ENCODE results near the gene ZNF408. TPM values are rescaled to one million over a fixed set of nuclear protein-coding genes. Genes with fewer than 3 reads are reported as not detected.

Gene ZNF408
- total and polyA plus RNA-seq, 2 donors (not counting 3 experiments of a cell fraction or from before 2014, with no cell fraction given): 7.8 to 10.9 TPM

GRCh38 chr11:46701078-46701654 lies 335 bp downstream of the ZNF408 start:
- H3K27ac ChIP-seq (ENCODE audit: insufficient read depth, low read depth, low read length): peak overlapping the region; percentile 89
- no peak for TF ChIP-seq CTCF (IDR thresholded peaks at IDR 0.05; ENCODE audit: extremely low read depth in 1 of 2, insufficient read depth in 1 of 2, low read depth in 1 of 2, low read length in 2 of 2)
- no peak for TF ChIP-seq JUN (IDR thresholded peaks at IDR 0.05; ENCODE audit: borderline replicate concordance, insufficient read depth, insufficient read length, low read depth)
- TF ChIP-seq POLR2AphosphoS5 (IDR thresholded peaks at IDR 0.05; ENCODE audit: insufficient read depth, low read depth, low read length): no peak
- no peak for TF ChIP-seq EZH2 (IDR thresholded peaks at IDR 0.05; ENCODE audit: borderline replicate concordance, low read depth, low read length, severe bottlenecking)
- TF ChIP-seq MYC (IDR thresholded peaks at IDR 0.05; ENCODE audit: low read depth, low read length): no peak
- TF ChIP-seq FOS (IDR thresholded peaks at IDR 0.05; ENCODE audit: borderline replicate concordance, insufficient read depth, low read length): no peak
- TF ChIP-seq, protein P1, sequence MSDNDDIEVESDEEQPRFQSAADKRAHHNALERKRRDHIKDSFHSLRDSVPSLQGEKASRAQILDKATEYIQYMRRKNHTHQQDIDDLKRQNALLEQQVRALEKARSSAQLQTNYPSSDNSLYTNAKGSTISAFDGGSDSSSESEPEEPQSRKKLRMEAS (IDR thresholded peaks at IDR 0.05; ENCODE audit: insufficient read depth, insufficient read length): no peak
- no peak for TF ChIP-seq GATA2 (IDR thresholded peaks at IDR 0.05; ENCODE audit: insufficient read depth, insufficient read length, low read depth, low read length)
- TF ChIP-seq POLR2A (IDR thresholded peaks at IDR 0.05; ENCODE audit: low read depth, low read length): no peak

More at GRCh38 chr11:46701078-46701654, 335 bp downstream of the ZNF408 start:
- dilution Hi-C loops (cut with MboI; ENCODE audit: extremely low pct_ligation_motif_present, low sequenced_read_pairs) (no loop called here), intact Hi-C loops (cut with micrococcal nuclease) (loop anchor here (2.0 kb wide), 2 partner anchors 36 to 312 kb away; no protein-coding TSS in a partner anchor)
- H3K36me3 ChIP-seq (ENCODE audit: control insufficient read depth in 2 of 2, extremely low read depth in 1 of 2, insufficient read depth in 2 of 2, low read length in 2 of 2): peaks cover 7 to 31% of the 10 kb centered on the region in 2 experiments
- H3K27me3 ChIP-seq (ENCODE audit: control insufficient read depth in 2 of 2, insufficient read depth in 2 of 2, low read length in 2 of 2): no peaks in the 10 kb centered on the region
- no peaks in the 10 kb centered on the region for H3K9me3 ChIP-seq (replicated peaks; ENCODE audit: control insufficient read depth, insufficient read depth, low read length)
- no peak for FAIRE-seq
- ChIA-PET CTCF (interaction anchor here (0.6 to 1.1 kb wide), 4 partner anchors 27 to 311 kb away, joined by 3 to 4 read pairs (median 3); partner anchors contain the start of gene CHRM4), POLR2A (no interaction called here)
- BruUV-seq (replicated peaks): TSS peak; percentile 61
- no peaks in the 10 kb centered on the region for H4K20me1 ChIP-seq (replicated peaks; ENCODE audit: control insufficient read depth, extremely low read depth, insufficient read depth, low read length)
- H3K79me2 ChIP-seq (ENCODE audit: control insufficient read depth, insufficient read depth, low read length): peaks cover 35% of the 10 kb centered on the region
- peak overlapping the region; percentile 98 for H2AFZ ChIP-seq (ENCODE audit: low read depth, low read length)
- H3K4me1 ChIP-seq (ENCODE audit: control insufficient read depth, extremely low read depth, insufficient read depth, low read length): peaks cover 5% of the 10 kb centered on the region
- H3K4me2 ChIP-seq (ENCODE audit: insufficient read depth, low read length): peak overlapping the region; percentile 74
- no peak for DNase-seq (ENCODE audit: low read depth, low spot score)
- H3K9ac ChIP-seq (replicated peaks; ENCODE audit: extremely low read depth, insufficient read depth, low read length): peak overlapping the region; percentile 92
- H3K9me1 ChIP-seq (replicated peaks; ENCODE audit: control insufficient read depth, extremely low read depth, insufficient read depth, low read length): no peaks in the 10 kb centered on the region
- peak overlapping the region; percentile 70 to 87 (median 79) for H3K4me3 ChIP-seq (replicated peaks in 1 of 3; ENCODE audit: insufficient read depth in 1 of 3, low read depth in 1 of 3, low read length in 3 of 3)

Measured in endothelial cell of umbilical vein (primary cell).